Endothelial cell of umbilical vein (primary cell): ENCODE measurements around the gene AFDN. TPM values are rescaled to one million over a fixed set of nuclear protein-coding genes. Genes with fewer than 3 reads are reported as not detected.

ENCODE experiments used
- BruUV-seq: library from RNA; stranded (reverse); fragments of 400-500 nt; replicated peaks from 2 replicates; lab custom pipeline; 2021; lab: Mats Ljungman, UMichigan
- CTCF ChIA-PET: fragments of 300-600, 350-600 bp; sonication (Branson Sonifier 250); formaldehyde crosslinking; loops from one replicate; lab custom pipeline; 2021; ENCODE audit warnings: antibody characterized with exemption, inconsistent platforms; lab: Charles Lee
- POLR2A ChIA-PET: fragments of 300-600, 350-600 bp; sonication (Branson Sonifier 250); formaldehyde crosslinking; loops from one replicate; lab custom pipeline; 2021; ENCODE audit warnings: antibody characterized with exemption, inconsistent platforms; lab: Charles Lee
- DNase-seq: peaks from one replicate; pipeline ENCODE4 v3.0.0-alpha.2; 2011; ENCODE audit warnings: low read depth, low spot score
- FAIRE-seq: peaks from 2 replicates; lab custom pipeline; 2011; peaks lifted over from hg19 to GRCh38; lab: Jason Lieb, UNC
- H2AFZ ChIP-seq: 2 replicates; pipeline ENCODE4 v1.6.0; 2012; ENCODE audit warnings: low read depth, low read length, control low read depth, inconsistent platforms
- H3K27ac ChIP-seq: 2 replicates; pipeline ENCODE4 v1.5.1; 2011; ENCODE audit warnings: low read depth, mild to moderate bottlenecking, control low read depth, low read length, moderate library complexity; ENCODE audit not compliant: insufficient read depth
- H3K27me3 ChIP-seq, 2 experiments: 2 replicates each; pipeline versions ENCODE4 v1.6.0 to v1.6.1; 2011; ENCODE audit warnings: low read length in 2 of 2, mixed read lengths in 1 of 2; ENCODE audit not compliant: control insufficient read depth in 2 of 2, insufficient read depth in 2 of 2
- H3K36me3 ChIP-seq, 2 experiments: 2 replicates in 1 of 2; 3 replicates in 1 of 2; pipeline ENCODE4 v1.5.1; 2011; ENCODE audit warnings: low read length in 2 of 2, mild to moderate bottlenecking in 1 of 2, moderate library complexity in 1 of 2; ENCODE audit not compliant: control insufficient read depth in 2 of 2, insufficient read depth in 2 of 2; ENCODE audit errors: extremely low read depth in 1 of 2
- H3K4me1 ChIP-seq: 3 replicates; pipeline ENCODE4 v1.5.1; 2011; ENCODE audit warnings: mild to moderate bottlenecking, low read length; ENCODE audit not compliant: control insufficient read depth, insufficient read depth; ENCODE audit errors: extremely low read depth
- H3K4me2 ChIP-seq: 2 replicates; pipeline ENCODE4 v1.6.1; 2011; ENCODE audit warnings: low read length, control low read depth, mixed read lengths; ENCODE audit not compliant: insufficient read depth
- H3K4me3 ChIP-seq, 3 experiments: fragments of 200-600 bp in 1 of 3; sonication (generic), shearing (Covaris generic) in 1 of 3; replicated peaks in 1 of 3; 2 replicates each; pipeline ENCODE4 v1.5.1; 2011 to 2016; ENCODE audit warnings: control low read depth in 3 of 3, low read length in 3 of 3, mild to moderate bottlenecking in 2 of 3, inconsistent platforms in 1 of 3, low read depth in 1 of 3, moderate library complexity in 1 of 3; ENCODE audit not compliant: insufficient read depth in 1 of 3
- H3K79me2 ChIP-seq: 2 replicates; pipeline ENCODE4 v1.6.0; 2012; ENCODE audit warnings: low read length, inconsistent platforms; ENCODE audit not compliant: control insufficient read depth, insufficient read depth
- H3K9ac ChIP-seq: replicated peaks from 2 replicates; pipeline ENCODE3; 2011; ENCODE audit warnings: low read length, control low read depth; ENCODE audit not compliant: insufficient read depth; ENCODE audit errors: extremely low read depth
- H3K9me1 ChIP-seq: replicated peaks from 3 replicates; pipeline ENCODE4 v1.6.0; 2011; ENCODE audit warnings: mild to moderate bottlenecking, low read length; ENCODE audit not compliant: control insufficient read depth, insufficient read depth; ENCODE audit errors: extremely low read depth
- H3K9me3 ChIP-seq: replicated peaks from 2 replicates; pipeline ENCODE4 v1.5.1; 2012; ENCODE audit warnings: low read length, inconsistent platforms; ENCODE audit not compliant: control insufficient read depth, insufficient read depth
- H4K20me1 ChIP-seq: replicated peaks from 2 replicates; pipeline ENCODE3; 2011; ENCODE audit warnings: mild to moderate bottlenecking, low read length; ENCODE audit not compliant: control insufficient read depth, insufficient read depth; ENCODE audit errors: extremely low read depth
- CTCF ChIP-seq, 2 donors: IDR thresholded peaks; 1 replicate in 1 of 2; 2 replicates in 1 of 2; pipeline ENCODE4 v1.5.1; 2011; ENCODE audit warnings: low read length in 2 of 2, mild to moderate bottlenecking in 2 of 2, moderate library complexity in 2 of 2, control low read depth in 1 of 2, inconsistent platforms in 1 of 2, low read depth in 1 of 2; ENCODE audit not compliant: insufficient read depth in 1 of 2; ENCODE audit errors: extremely low read depth in 1 of 2
- EZH2 ChIP-seq: IDR thresholded peaks from 2 replicates; pipeline ENCODE4 v1.6.1; 2012; ENCODE audit warnings: borderline replicate concordance, low read depth, mild to moderate bottlenecking, moderate library complexity, low read length, inconsistent platforms; ENCODE audit not compliant: severe bottlenecking
- FOS ChIP-seq: IDR thresholded peaks from 2 replicates; pipeline ENCODE4 v1.6.1; 2011; ENCODE audit warnings: mild to moderate bottlenecking, low read length, moderate library complexity, borderline replicate concordance; ENCODE audit not compliant: insufficient read depth
- GATA2 ChIP-seq: IDR thresholded peaks from 2 replicates; pipeline ENCODE4 v1.7.0; 2011; ENCODE audit warnings: low read depth, mild to moderate bottlenecking, moderate library complexity, mixed read lengths, low read length; ENCODE audit not compliant: insufficient read length, insufficient read depth
- JUN ChIP-seq: IDR thresholded peaks from 2 replicates; pipeline ENCODE4 v1.6.1; 2011; ENCODE audit warnings: borderline replicate concordance, low read depth; ENCODE audit not compliant: insufficient read length, insufficient read depth
- MAX ChIP-seq: IDR thresholded peaks from 2 replicates; pipeline ENCODE4 v1.6.1; 2011; ENCODE audit not compliant: insufficient read depth, insufficient read length
- MYC ChIP-seq: IDR thresholded peaks from one replicate; pipeline ENCODE4 v1.6.1; 2011; ENCODE audit warnings: mild to moderate bottlenecking, low read depth, low read length
- POLR2A ChIP-seq: IDR thresholded peaks from 2 replicates; pipeline ENCODE4 v1.6.1; 2012; ENCODE audit warnings: low read depth, mild to moderate bottlenecking, control low read depth, low read length
- POLR2AphosphoS5 ChIP-seq: IDR thresholded peaks from 2 replicates; pipeline ENCODE4 v1.6.1; 2012; ENCODE audit warnings: low read depth, mild to moderate bottlenecking, control low read depth, low read length, moderate library complexity; ENCODE audit not compliant: insufficient read depth
- dilution Hi-C: fragments of 300-500 bp; cut with MboI; formaldehyde crosslinking; loops from one replicate; pipeline ENCODE4 v1.15.0; 2019; ENCODE audit warnings: low sequenced_read_pairs; ENCODE audit not compliant: extremely low pct_ligation_motif_present
- intact Hi-C: fragments of 100-400 bp; cut with micrococcal nuclease; formaldehyde crosslinking; loops from one replicate; pipeline ENCODE4 v1.10.0; 2022
- polyA plus RNA-seq, 4 experiments: library from polyadenylated mRNA; depleted of rRNA in 3 of 4; stranded (reverse) in 3 of 4; unstranded in 1 of 4; fragments of >200 nt; gene quantifications; 2 replicates each; pipeline versions ENCODE4 v1.2.1 to v1.2.3, GENCODE V29; 2011 to 2012; ENCODE audit warnings: missing spikeins in 1 of 4
- total RNA-seq: library from RNA; stranded (reverse); gene quantifications from 2 replicates; pipeline ENCODE4 v1.2.3, GENCODE V29; 2021

AFDN gene
- total and polyA plus RNA-seq, 2 donors (not counting 3 experiments of a cell fraction or from before 2014, with no cell fraction given): 31.0 to 134 TPM

GRCh38 chr6:167872538-167873210 lies 46.0 kb downstream of the AFDN start:
- H3K36me3 ChIP-seq: peaks cover 9 to 13% of the 10 kb centered on the region in 2 experiments
- dilution Hi-C loops: no loop called here
- no TSS peak for BruUV-seq

More at GRCh38 chr6:167872538-167873210, 46.0 kb downstream of the AFDN start:
- H4K20me1 ChIP-seq: no peaks in the 10 kb centered on the region
- DNase-seq (no peak), FAIRE-seq (no peak)
- no peaks in the 10 kb centered on the region for H3K4me1 ChIP-seq
- TF ChIP-seq JUN: no peak
- TF ChIP-seq POLR2AphosphoS5: no peak
- no peak for TF ChIP-seq EZH2
- TF ChIP-seq FOS: no peak
- no peak for TF ChIP-seq MYC
- no peak for TF ChIP-seq GATA2
- no peak for TF ChIP-seq POLR2A
- TF ChIP-seq MAX: no peak
- TF ChIP-seq CTCF (IDR thresholded peaks at IDR 0.05; ENCODE audit: extremely low read depth in 1 of 2, insufficient read depth in 1 of 2, low read depth in 1 of 2, low read length in 2 of 2): no peak
- no peaks in the 10 kb centered on the region for H3K9me1 ChIP-seq
- no peak overlapping the region for H2AFZ ChIP-seq
- H3K9me3 ChIP-seq: no peaks in the 10 kb centered on the region
- POLR2A ChIA-PET: no interaction called here
- no peaks in the 10 kb centered on the region for H3K27me3 ChIP-seq
- CTCF ChIA-PET: no interaction called here
- H3K9ac ChIP-seq: no peak overlapping the region
- no peak overlapping the region for H3K27ac ChIP-seq
- no peak overlapping the region for H3K4me2 ChIP-seq
- H3K4me3 ChIP-seq: no peak overlapping the region
- H3K79me2 ChIP-seq: no peaks in the 10 kb centered on the region
- intact Hi-C loops: no loop called here
